ENCODE measurements around the gene TBC1D1.

GRCh38 chr4:38109370-38109769 is 218.5 kb downstream of the TBC1D1 start:
- TF ChIP-seq CTCF (conservative IDR thresholded peaks at IDR 0.05) (no peak), ZFX (IDR thresholded peaks at IDR 0.05) (no peak)
